Measurements from ENCODE around the gene TOP2A. TPM values are rescaled to one million over a fixed set of nuclear protein-coding genes. Genes with fewer than 3 reads are reported as not detected.
A peak's percentile ranks its signal among the peaks of the same experiment; 100 is the strongest.

Gene TOP2A
- total and polyA plus RNA-seq, 9 of the 15 experiments (the other 6 are each of a cell fraction or from before 2014, with no cell fraction given) = 133 to 347 (median 259) TPM

- intact Hi-C loops (cut with micrococcal nuclease) (no loop called here), in situ Hi-C loops (cut with MboI) (no loop called here)
- H3K27me3 ChIP-seq (ENCODE audit: control insufficient read depth in 2 of 2, insufficient read depth in 2 of 2, low read length in 2 of 2) = peaks cover 0 to 7% of the 10 kb centered on the region in 2 experiments; a peak in 2 of 5 replicates
- peak overlapping the region; percentile 41; the same call in 1 of the 3 replicates for H3K27ac ChIP-seq (ENCODE audit: extremely low read depth, low read depth, low read length)
- peak overlapping the region; percentile 74; the same call in 1 of the 2 replicates for H2AFZ ChIP-seq (ENCODE audit: low read depth, low read length)
- no peak overlapping the region for H3K4me2 ChIP-seq (ENCODE audit: insufficient read depth, low read length)
- ATAC-seq = no peak
- TF ChIP-seq SUPT5H (IDR thresholded peaks at IDR 0.05) (no peak), ZBTB7A (IDR thresholded peaks at IDR 0.05; ENCODE audit: borderline replicate concordance, control insufficient read depth, low read depth, low read length) (0 out of 2 replicates have a peak, but pooled peaks have one; percentile 13), SMAD2 (IDR thresholded peaks at IDR 0.05; ENCODE audit: low read depth, low read length) (no peak), MAFK (IDR thresholded peaks at IDR 0.05; ENCODE audit: low read length) (no peak), PYGO2 (tag; IDR thresholded peaks at IDR 0.05) (no peak), E2F1 (CRISPR knock-in tag; IDR thresholded peaks at IDR 0.05) (no peak)
- CTCF ChIA-PET (ENCODE audit: low intra/inter-chr PET ratio) = no interaction called here
- H3K9me3 ChIP-seq (replicated peaks; ENCODE audit: control insufficient read depth, insufficient read depth, low read depth, low read length) = no peaks in the 10 kb centered on the region
- H3K4me3 ChIP-seq = no peak overlapping the region
- no peaks in the 10 kb centered on the region for H3K9me1 ChIP-seq (ENCODE audit: control insufficient read depth, insufficient read depth, low read length)
- POLR2A ChIA-PET = interaction anchor here (0.8 to 1.4 kb wide), 5 partner anchors 9 to 244 kb away, joined by 3 to 5 read pairs (median 3); partner anchors contain the start of gene WIPF2
- peaks cover 0 to 24% of the 10 kb centered on the region in 2 experiments; a peak in 3 of 5 replicates for H3K4me1 ChIP-seq (replicated peaks in 1 of 2; ENCODE audit: control insufficient read depth in 2 of 2, insufficient read depth in 2 of 2, low read length in 2 of 2)
- H3K36me3 ChIP-seq (ENCODE audit: control insufficient read depth, insufficient read depth, low read length) = no peaks in the 10 kb centered on the region
- no peak for FAIRE-seq
- H4K20me1 ChIP-seq (replicated peaks; ENCODE audit: control insufficient read depth, insufficient read depth, low read length) = no peaks in the 10 kb centered on the region
- peak overlapping the region in 1 of 2 experiments; percentile 86; a peak in 2 of 4 replicates for H3K9ac ChIP-seq (ENCODE audit: insufficient read depth in 1 of 2, low read depth in 2 of 2, low read length in 2 of 2)
- no TSS peak for BruUV-seq (replicated peaks)
- DNase-seq (ENCODE audit: extremely low read depth in 1 of 4, low spot score in 3 of 4) = no peak
- WGBS (ENCODE audit: insufficient coverage, low coverage, missing lambda C conversion rate) = 73% methylated on average over 8 of the region's 9 CpGs
- no peaks in the 10 kb centered on the region for H3K79me2 ChIP-seq (ENCODE audit: control insufficient read depth, insufficient read depth, low read length)
Observed at GRCh38 chr17:40462343-40463121, 44.8 kb upstream of the TOP2A start.
